Measurements from ENCODE around the gene NHERF2.

Gene NHERF2

GRCh38 chr16:1991135-1991551, 35.6 kb upstream of the NHERF2 start:
- DNase-seq, result peak; percentile 40

- DNase-seq, result no peak
These were observed 35.1 kb upstream of the NHERF2 start for GRCh38 chr16:1991588-1991947.

GRCh38 chr16:1991948-1992703, 34.6 kb upstream of the NHERF2 start:
- peak; percentile 97 for DNase-seq

- DNase-seq, result no peak
These were observed 33.9 kb upstream of the NHERF2 start for GRCh38 chr16:1992704-1993317.

- no peak for DNase-seq
These were observed 33.0 kb upstream of the NHERF2 start for GRCh38 chr16:1993731-1994131.

GRCh38 chr16:1997494-1998359, 29.0 kb upstream of the NHERF2 start:
- no peak for DNase-seq

GRCh38 chr16:1998360-1998835, 28.3 kb upstream of the NHERF2 start:
- DNase-seq, result no peak

- DNase-seq, result no peak
These were observed 27.6 kb upstream of the NHERF2 start for GRCh38 chr16:1998852-1999801.

GRCh38 chr16:1999866-2000514, 26.7 kb upstream of the NHERF2 start:
- DNase-seq, result no peak

- no peak for DNase-seq
These were observed 25.7 kb upstream of the NHERF2 start for GRCh38 chr16:2001035-2001434.

- no peak for DNase-seq
These were observed 25.0 kb upstream of the NHERF2 start for GRCh38 chr16:2001456-2002355.

- DNase-seq, result no peak
These were observed 24.1 kb upstream of the NHERF2 start for GRCh38 chr16:2002406-2003230.

GRCh38 chr16:2003231-2003826, 23.4 kb upstream of the NHERF2 start:
- DNase-seq, result no peak

GRCh38 chr16:2003827-2004641, 22.7 kb upstream of the NHERF2 start:
- DNase-seq, result peak; percentile 97

GRCh38 chr16:2004795-2005517, 21.7 kb upstream of the NHERF2 start:
- no peak for DNase-seq

GRCh38 chr16:2005646-2006045, 21.1 kb upstream of the NHERF2 start:
- peak; percentile 90 for DNase-seq

GRCh38 chr16:2006317-2006716, 20.4 kb upstream of the NHERF2 start:
- no peak for DNase-seq
